H1 (cell line): Measurements from ENCODE around the gene RILPL1. TPM values are rescaled to one million over a fixed set of nuclear protein-coding genes. Genes with fewer than 3 reads are reported as not detected.

Experiments
- EZH2 ChIP-seq: fragments of 200-600 bp; sonication (generic); IDR thresholded peaks from 2 replicates; pipeline ENCODE4 v1.7.1; 2012; ENCODE audit warnings: low read depth, mild to moderate bottlenecking, moderate library complexity, low read length, inconsistent platforms; ENCODE audit not compliant: severe bottlenecking
- KDM1A ChIP-seq: fragments of 200-600, 300-600 bp; sonication (generic); IDR thresholded peaks from 2 replicates; pipeline ENCODE4 v1.7.1; 2016; ENCODE audit warnings: mild to moderate bottlenecking, low read length, borderline replicate concordance
- KDM4A ChIP-seq: IDR thresholded peaks from one replicate; pipeline ENCODE4 v1.7.1; 2012; ENCODE audit warnings: low read depth, mild to moderate bottlenecking, moderate library complexity, low read length, inconsistent platforms; ENCODE audit not compliant: severe bottlenecking
- MAFK ChIP-seq: IDR thresholded peaks from 2 replicates; pipeline ENCODE4 v1.6.1; 2012; ENCODE audit warnings: low read depth, mild to moderate bottlenecking, improper control_type of control experiment, low read length
- POLR2AphosphoS5 ChIP-seq: IDR thresholded peaks from 2 replicates; pipeline ENCODE4 v1.6.1; 2011; ENCODE audit warnings: low read depth, low read length
- RXRA ChIP-seq: IDR thresholded peaks from 2 replicates; pipeline ENCODE4 v1.6.1; 2011; ENCODE audit warnings: low read depth, mild to moderate bottlenecking, low read length, moderate library complexity; ENCODE audit not compliant: insufficient read depth
- SP4 ChIP-seq: IDR thresholded peaks from 2 replicates; pipeline ENCODE4 v1.6.1; 2012; ENCODE audit warnings: low read length, inconsistent platforms
- ZNF274 ChIP-seq: IDR thresholded peaks from 2 replicates; pipeline ENCODE4 v1.7.0; 2012; ENCODE audit warnings: low read length, borderline replicate concordance; ENCODE audit errors: extremely low read depth
- polyA plus RNA-seq, 7 experiments: library from polyadenylated mRNA; depleted of rRNA in 3 of 7; stranded (reverse) in 5 of 7; unstranded in 2 of 7; fragments of >200 nt in 5 of 7; fragments of 200-250 nt in 2 of 7; gene quantifications; 1 replicate in 5 of 7; 2 replicates in 1 of 7; 4 replicates in 1 of 7; pipeline versions ENCODE4 v1.2.1 to v1.2.3, GENCODE V29; 2011 to 2013; ENCODE audit warnings: missing spikeins in 2 of 7, mixed read lengths in 2 of 7
- total RNA-seq: library from RNA; stranded (reverse); fragmentation: NEBNext Ultra II Directional; extraction: Animal tissue kit (Norgen Biotek cat#: 25700); gene quantifications from 2 replicates; pipeline ENCODE4 v1.2.1, GENCODE V29; 2021

Gene RILPL1
- total and polyA plus RNA-seq, 2 of the 8 experiments (the other 6 are each of a cell fraction or from before 2014, with no cell fraction given), result 6.7 to 9.4 TPM

DNA sequence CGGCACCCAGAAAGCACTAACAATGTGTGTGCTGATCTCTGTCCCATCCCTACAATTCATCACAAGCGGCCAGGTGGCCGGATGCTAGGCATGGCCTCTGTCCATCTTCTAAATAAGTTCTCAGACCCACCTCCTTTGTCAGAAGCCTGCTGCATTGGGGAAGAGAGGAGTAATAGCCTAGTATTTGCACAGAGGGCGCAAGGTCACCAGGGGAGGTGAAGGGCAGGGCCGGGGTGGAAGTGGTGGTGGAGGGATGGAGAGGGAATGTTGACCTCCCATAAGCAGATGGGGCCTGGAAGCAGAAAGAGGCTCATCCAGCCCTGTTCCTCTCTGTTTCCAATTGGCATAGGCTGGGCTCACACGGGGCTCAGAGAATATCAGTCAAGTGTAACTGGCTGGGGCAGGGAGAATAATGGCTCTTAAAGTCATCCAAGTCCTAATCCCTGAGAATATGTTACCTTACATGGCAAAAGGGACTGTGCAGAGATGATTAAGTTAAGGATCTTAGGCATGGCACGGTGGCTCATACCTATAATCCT is 6.9 kb downstream of the RILPL1 start (continued):
- TF ChIP-seq ZNF274, result no peak
- TF ChIP-seq POLR2AphosphoS5, result no peak
- no peak for TF ChIP-seq KDM1A
- no peak for TF ChIP-seq RXRA
- TF ChIP-seq SP4, result no peak
- TF ChIP-seq KDM4A, result no peak
- TF ChIP-seq EZH2, result no peak
- no peak for TF ChIP-seq MAFK
